Mucosa of stomach (tissue), 1 donor: ENCODE measurements around the gene NLRC5.

ENCODE experiments used
- H3K27me3 ChIP-seq: one replicate; pipeline ENCODE4 v1.7.0; 2013; ENCODE audit warnings: mild to moderate bottlenecking, low read length; ENCODE audit not compliant: control insufficient read depth, insufficient read depth
- H3K36me3 ChIP-seq: one replicate; pipeline ENCODE4 v1.7.0; 2013; ENCODE audit warnings: low read length; ENCODE audit not compliant: control insufficient read depth, insufficient read depth
- H3K4me1 ChIP-seq: one replicate; pipeline ENCODE4 v1.7.0; 2013; ENCODE audit warnings: mild to moderate bottlenecking, low read length; ENCODE audit not compliant: control insufficient read depth, insufficient read depth
- H3K4me3 ChIP-seq: one replicate; pipeline ENCODE4 v1.7.0; 2013; ENCODE audit warnings: low read length
- H3K9ac ChIP-seq: one replicate; pipeline ENCODE4 v1.7.0; 2013; ENCODE audit warnings: mild to moderate bottlenecking, low read length, moderate library complexity
- H3K9me3 ChIP-seq: one replicate; pipeline ENCODE4 v1.7.0; 2013; ENCODE audit warnings: mild to moderate bottlenecking, low read length, moderate library complexity; ENCODE audit not compliant: control insufficient read depth
- donor health status: Pancreatic carcinoma.

Gene NLRC5

DNA sequence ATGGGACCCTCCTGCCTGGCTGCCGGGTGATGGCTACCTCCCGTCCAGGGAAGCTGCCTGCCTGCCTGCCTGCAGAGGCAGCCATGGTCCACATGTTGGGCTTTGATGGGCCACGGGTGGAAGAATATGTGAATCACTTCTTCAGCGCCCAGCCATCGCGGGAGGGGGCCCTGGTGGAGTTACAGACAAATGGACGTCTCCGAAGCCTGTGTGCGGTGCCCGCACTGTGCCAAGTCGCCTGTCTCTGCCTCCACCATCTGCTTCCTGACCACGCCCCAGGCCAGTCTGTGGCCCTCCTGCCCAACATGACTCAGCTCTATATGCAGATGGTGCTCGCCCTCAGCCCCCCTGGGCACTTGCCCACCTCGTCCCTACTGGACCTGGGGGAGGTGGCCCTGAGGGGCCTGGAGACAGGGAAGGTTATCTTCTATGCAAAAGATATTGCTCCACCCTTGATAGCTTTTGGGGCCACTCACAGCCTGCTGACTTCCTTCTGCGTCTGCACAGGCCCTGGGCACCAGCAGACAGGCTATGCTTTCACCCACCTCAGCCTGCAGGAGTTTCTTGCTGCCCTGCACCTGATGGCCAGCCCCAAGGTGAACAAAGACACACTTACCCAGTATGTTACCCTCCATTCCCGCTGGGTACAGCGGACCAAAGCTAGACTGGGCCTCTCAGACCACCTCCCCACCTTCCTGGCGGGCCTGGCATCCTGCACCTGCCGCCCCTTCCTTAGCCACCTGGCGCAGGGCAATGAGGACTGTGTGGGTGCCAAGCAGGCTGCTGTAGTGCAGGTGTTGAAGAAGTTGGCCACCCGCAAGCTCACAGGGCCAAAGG, 36.8 kb downstream of the NLRC5 start:
- no peaks in the 10 kb centered on the region for H3K9me3 ChIP-seq
- peaks cover 6% of the 10 kb centered on the region for H3K36me3 ChIP-seq
- no peaks in the 10 kb centered on the region for H3K27me3 ChIP-seq
- H3K9ac ChIP-seq, result no peak overlapping the region
- no peaks in the 10 kb centered on the region for H3K4me1 ChIP-seq
- H3K4me3 ChIP-seq, result no peak overlapping the region

- no peaks in the 10 kb centered on the region for H3K27me3 ChIP-seq
- no peak overlapping the region for H3K9ac ChIP-seq
- peaks cover 6% of the 10 kb centered on the region for H3K36me3 ChIP-seq
- H3K4me3 ChIP-seq, result no peak overlapping the region
- H3K9me3 ChIP-seq, result no peaks in the 10 kb centered on the region
- H3K4me1 ChIP-seq, result no peaks in the 10 kb centered on the region
Observed at GRCh38 chr16:57026778-57027062, 37.4 kb downstream of the NLRC5 start.

DNA sequence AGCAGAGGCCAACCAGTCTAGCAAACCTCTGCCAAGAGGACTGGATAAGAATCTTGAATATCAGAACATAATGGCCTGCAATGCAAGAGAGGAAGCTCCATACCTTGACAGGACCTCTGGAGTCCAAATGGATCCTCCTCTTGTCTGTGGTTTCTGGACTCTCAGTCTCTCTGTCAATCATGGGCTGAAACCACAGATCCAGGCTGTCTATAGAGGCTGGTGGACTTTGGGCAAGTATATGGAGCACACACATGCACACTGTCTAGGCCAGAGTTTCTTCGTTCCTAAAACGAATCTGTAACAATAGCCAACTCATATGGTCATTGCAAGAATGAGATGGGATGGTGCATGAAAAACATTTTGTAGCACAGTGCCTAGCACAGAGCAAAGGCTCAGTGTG, 37.7 kb downstream of the NLRC5 start:
- Histone ChIP-seq H3K4me3 (no peak overlapping the region), H3K9ac (no peak overlapping the region), H3K36me3 (peaks cover 4% of the 10 kb centered on the region), H3K27me3 (no peaks in the 10 kb centered on the region), H3K9me3 (no peaks in the 10 kb centered on the region), H3K4me1 (no peaks in the 10 kb centered on the region)

GRCh38 chr16:57028086-57028485, 38.7 kb downstream of the NLRC5 start:
- Histone ChIP-seq H3K36me3 (no peaks in the 10 kb centered on the region), H3K27me3 (no peaks in the 10 kb centered on the region)

DNA sequence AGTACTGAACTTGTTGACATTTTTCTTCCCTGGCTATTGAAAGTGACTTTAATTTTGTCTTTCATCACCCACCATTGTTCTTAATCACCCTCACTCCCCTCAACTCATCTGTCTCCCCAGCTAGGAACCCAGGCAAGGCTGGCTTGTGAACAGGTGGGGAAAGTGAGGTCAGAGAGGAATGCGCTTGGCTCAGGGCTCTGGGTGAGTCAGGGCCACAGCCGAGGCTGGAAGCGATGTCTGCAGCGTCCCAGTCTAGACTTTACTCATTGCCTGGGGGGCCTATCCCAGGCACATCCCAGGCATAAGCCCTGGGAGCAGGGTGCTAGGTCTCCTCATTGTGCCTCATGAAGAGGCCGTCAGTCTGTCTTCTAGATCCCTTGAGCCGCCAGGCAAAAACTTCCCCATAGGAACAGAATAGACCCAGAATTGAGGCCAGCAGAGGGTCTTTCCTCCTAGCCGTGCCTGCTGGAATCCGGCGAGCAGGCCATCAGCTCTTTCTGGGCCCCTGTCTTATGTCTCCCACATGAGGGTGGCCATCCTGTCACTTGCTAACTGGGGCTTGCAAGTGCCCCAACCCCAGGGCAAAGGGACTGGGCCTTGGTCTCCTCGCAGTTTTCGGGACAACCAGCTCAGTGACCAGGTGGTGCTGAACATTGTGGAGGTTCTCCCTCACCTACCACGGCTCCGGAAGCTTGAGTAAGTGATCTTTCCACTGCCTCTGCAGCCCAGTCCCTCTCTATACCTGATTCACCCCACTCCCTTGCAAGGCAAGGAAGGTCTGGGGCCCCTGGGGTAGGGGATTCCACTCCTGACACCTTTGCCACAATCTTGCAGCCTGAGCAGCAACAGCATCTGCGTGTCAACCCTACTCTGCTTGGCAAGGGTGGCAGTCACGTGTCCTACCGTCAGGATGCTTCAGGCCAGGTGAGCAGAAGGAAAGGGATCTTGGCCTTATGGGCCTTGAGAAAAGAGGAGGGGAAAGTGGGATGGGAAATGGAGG, 40.1 kb downstream of the NLRC5 start:
- Histone ChIP-seq H3K4me3 (no peak overlapping the region), H3K27me3 (no peaks in the 10 kb centered on the region), H3K9me3 (no peaks in the 10 kb centered on the region), H3K4me1 (no peaks in the 10 kb centered on the region), H3K9ac (no peak overlapping the region), H3K36me3 (no peaks in the 10 kb centered on the region)

More at GRCh38 chr16:57028086-57028485, 38.7 kb downstream of the NLRC5 start:
- Histone ChIP-seq H3K4me3 (no peak overlapping the region), H3K9ac (no peak overlapping the region), H3K9me3 (no peaks in the 10 kb centered on the region), H3K4me1 (no peaks in the 10 kb centered on the region)

- Histone ChIP-seq H3K9me3 (no peaks in the 10 kb centered on the region), H3K9ac (no peak overlapping the region), H3K27me3 (no peaks in the 10 kb centered on the region), H3K4me3 (no peak overlapping the region), H3K4me1 (no peaks in the 10 kb centered on the region), H3K36me3 (no peaks in the 10 kb centered on the region)
Observed at GRCh38 chr16:57030346-57030902, 41.1 kb downstream of the NLRC5 start.

- Histone ChIP-seq H3K9me3 (no peaks in the 10 kb centered on the region), H3K4me3 (no peak overlapping the region), H3K4me1 (no peaks in the 10 kb centered on the region), H3K9ac (no peak overlapping the region), H3K36me3 (no peaks in the 10 kb centered on the region), H3K27me3 (no peaks in the 10 kb centered on the region)
Observed at GRCh38 chr16:57031156-57031555, 41.8 kb downstream of the NLRC5 start.

DNA sequence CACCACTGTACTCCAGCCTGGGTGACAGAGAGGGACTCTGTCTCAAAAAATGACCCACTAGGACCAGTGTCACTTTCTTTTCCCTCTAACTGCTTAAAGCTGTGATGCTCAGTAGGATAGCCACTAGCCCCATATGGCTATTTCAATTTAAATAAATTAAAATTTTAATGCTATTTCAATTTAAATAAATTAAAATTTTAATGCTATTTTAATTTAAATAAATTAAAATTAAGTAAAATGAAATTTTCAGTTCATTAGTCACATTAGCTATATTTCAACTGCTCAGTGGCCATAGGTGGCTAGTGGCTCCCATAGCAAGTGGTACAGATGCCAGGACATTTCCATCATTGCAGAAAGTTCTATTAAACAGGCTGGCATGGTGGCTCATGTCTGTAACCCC, 43.0 kb downstream of the NLRC5 start:
- Histone ChIP-seq H3K27me3 (no peaks in the 10 kb centered on the region), H3K4me3 (no peak overlapping the region), H3K9ac (no peak overlapping the region), H3K9me3 (no peaks in the 10 kb centered on the region), H3K4me1 (no peaks in the 10 kb centered on the region), H3K36me3 (peaks cover 1% of the 10 kb centered on the region)

DNA sequence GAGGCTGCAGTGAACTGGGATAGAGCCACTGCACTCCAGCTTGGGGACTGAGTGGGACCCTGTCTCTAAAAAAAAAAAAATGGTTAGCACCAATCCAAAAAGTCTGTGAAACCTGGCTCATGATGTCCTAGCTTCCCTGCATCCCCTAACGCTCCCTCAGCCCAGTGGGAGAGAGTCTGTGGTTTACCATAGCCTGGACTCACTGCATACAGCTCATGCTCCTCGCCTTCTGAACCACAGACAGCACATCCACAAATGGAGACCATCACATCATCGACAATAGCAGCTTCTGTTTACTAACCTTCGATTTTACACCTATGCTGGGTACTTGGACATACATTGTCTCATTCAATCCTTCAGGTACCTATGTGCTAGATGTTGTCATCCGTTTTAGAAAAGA, 43.6 kb downstream of the NLRC5 start:
- H3K36me3 ChIP-seq, result peaks cover 5% of the 10 kb centered on the region
- no peaks in the 10 kb centered on the region for H3K9me3 ChIP-seq
- no peak overlapping the region for H3K4me3 ChIP-seq
- no peak overlapping the region for H3K9ac ChIP-seq
- no peaks in the 10 kb centered on the region for H3K27me3 ChIP-seq
- H3K4me1 ChIP-seq, result no peaks in the 10 kb centered on the region

DNA sequence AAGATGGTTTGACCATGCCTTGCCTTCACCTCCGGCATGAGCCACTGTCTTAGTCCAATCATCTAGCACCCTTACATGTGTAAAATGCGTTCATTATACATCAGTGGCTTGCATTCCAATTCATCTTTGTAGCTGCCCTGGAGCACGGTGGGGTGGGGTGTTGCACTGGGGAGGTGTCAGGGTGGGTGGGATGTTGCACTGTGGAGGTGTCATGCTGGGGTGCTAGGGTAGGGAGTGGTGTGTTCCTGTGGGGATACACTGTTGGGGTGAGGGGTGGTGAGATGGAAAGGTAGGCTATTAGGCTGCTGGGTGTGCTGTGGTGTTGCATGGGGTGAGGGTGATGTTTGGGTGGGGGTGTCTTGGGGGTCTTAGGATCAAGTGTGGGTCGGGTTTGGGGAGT, 47.0 kb downstream of the NLRC5 start:
- Histone ChIP-seq H3K9ac (no peak overlapping the region), H3K4me3 (no peak overlapping the region), H3K36me3 (peaks cover 13% of the 10 kb centered on the region), H3K27me3 (no peaks in the 10 kb centered on the region), H3K4me1 (no peaks in the 10 kb centered on the region), H3K9me3 (no peaks in the 10 kb centered on the region)

- Histone ChIP-seq H3K27me3 (no peaks in the 10 kb centered on the region), H3K4me3 (no peak overlapping the region), H3K9ac (no peak overlapping the region), H3K4me1 (no peaks in the 10 kb centered on the region), H3K36me3 (peaks cover 13% of the 10 kb centered on the region), H3K9me3 (no peaks in the 10 kb centered on the region)
Observed at GRCh38 chr16:57036945-57037344, 47.6 kb downstream of the NLRC5 start.

DNA sequence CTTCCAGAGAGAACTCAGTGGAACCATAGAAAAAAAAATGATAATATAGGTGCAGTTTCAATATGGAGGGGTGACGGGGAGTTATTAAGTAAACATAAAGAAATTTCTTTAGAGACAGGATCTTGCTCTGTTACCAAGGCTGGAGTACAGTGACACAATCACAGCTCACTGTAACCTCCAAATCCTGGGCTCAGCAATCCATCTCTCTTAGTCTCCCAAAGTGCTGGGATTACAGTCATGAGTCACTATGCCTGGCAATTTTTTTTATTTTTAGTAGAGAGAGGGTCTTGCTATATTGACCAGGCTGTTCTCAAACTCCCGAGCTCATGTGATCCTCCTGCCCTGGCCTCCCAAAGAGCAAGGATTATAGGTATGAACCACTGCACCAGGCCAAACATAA, 48.8 kb downstream of the NLRC5 start:
- Histone ChIP-seq H3K4me3 (no peak overlapping the region), H3K27me3 (no peaks in the 10 kb centered on the region), H3K4me1 (no peaks in the 10 kb centered on the region), H3K9ac (no peak overlapping the region), H3K36me3 (peaks cover 13% of the 10 kb centered on the region), H3K9me3 (no peaks in the 10 kb centered on the region)
